ENCODE data around the gene FKBP1B.
"Not testable (repeated sequence)": the region's sequence is repeated elsewhere in the genome, so short reads cannot be mapped to it uniquely, and the experiment has no call there.

FKBP1B gene

GRCh38 chr2:24086241-24086640, 36.7 kb downstream of the FKBP1B start:
- Histone ChIP-seq H3K4me3 (ENCODE audit: low read length) (no peak overlapping the region), H3K9me3 (ENCODE audit: insufficient read depth, low read depth, low read length) (no peaks in the 10 kb centered on the region), H3K27me3 (ENCODE audit: insufficient read depth, low read length) (no peaks in the 10 kb centered on the region), H3K4me1 (ENCODE audit: insufficient read depth, low read length) (peaks cover 9% of the 10 kb centered on the region), H3K9ac (ENCODE audit: low read depth, low read length) (no peak overlapping the region), H3K27ac (ENCODE audit: low read depth, low read length) (no peak overlapping the region), H3K36me3 (ENCODE audit: insufficient read depth, low read length) (peaks cover 13% of the 10 kb centered on the region)
- no CpG with 5 or more reads among the region's 1 CpG for WGBS

GRCh38 chr2:24087032-24087431, 37.5 kb downstream of the FKBP1B start:
- Histone ChIP-seq H3K4me1 (ENCODE audit: insufficient read depth, low read length) (peaks cover 9% of the 10 kb centered on the region), H3K9ac (ENCODE audit: low read depth, low read length) (no peak overlapping the region), H3K27ac (ENCODE audit: low read depth, low read length) (no peak overlapping the region), H3K36me3 (ENCODE audit: insufficient read depth, low read length) (peaks cover 11% of the 10 kb centered on the region), H3K4me3 (ENCODE audit: low read length) (no peak overlapping the region), H3K27me3 (ENCODE audit: insufficient read depth, low read length) (no peaks in the 10 kb centered on the region), H3K9me3 (ENCODE audit: insufficient read depth, low read depth, low read length) (no peaks in the 10 kb centered on the region)
- WGBS = 94% methylated on average over 2 of the region's 3 CpGs

GRCh38 chr2:24088821-24089359, 39.3 kb downstream of the FKBP1B start:
- Histone ChIP-seq H3K27me3 (ENCODE audit: insufficient read depth, low read length) (no peaks in the 10 kb centered on the region), H3K27ac (ENCODE audit: low read depth, low read length) (no peak overlapping the region), H3K9me3 (ENCODE audit: insufficient read depth, low read depth, low read length) (no peaks in the 10 kb centered on the region), H3K36me3 (ENCODE audit: insufficient read depth, low read length) (no peaks in the 10 kb centered on the region), H3K4me1 (ENCODE audit: insufficient read depth, low read length) (no peaks in the 10 kb centered on the region), H3K4me3 (ENCODE audit: low read length) (no peak overlapping the region), H3K9ac (ENCODE audit: low read depth, low read length) (no peak overlapping the region)
- WGBS = 97% methylated on average over 2 of the region's 2 CpGs

- 93% methylated on average over 5 of the region's 5 CpGs for WGBS
- H3K27ac ChIP-seq (ENCODE audit: low read depth, low read length); H3K9me3 ChIP-seq (ENCODE audit: insufficient read depth, low read depth, low read length); H3K4me3 ChIP-seq (ENCODE audit: low read length); H3K4me1 ChIP-seq (ENCODE audit: insufficient read depth, low read length); H3K27me3 ChIP-seq (ENCODE audit: insufficient read depth, low read length); H3K9ac ChIP-seq (ENCODE audit: low read depth, low read length); H3K36me3 ChIP-seq (ENCODE audit: insufficient read depth, low read length): not testable (repeated sequence)
Observed at GRCh38 chr2:24093270-24093669, 43.7 kb downstream of the FKBP1B start.

GRCh38 chr2:24095171-24095677, 45.7 kb downstream of the FKBP1B start:
- Histone ChIP-seq H3K9ac (ENCODE audit: low read depth, low read length) (peak overlapping the region; percentile 54), H3K4me3 (ENCODE audit: low read length) (peak overlapping the region; percentile 31)
- H3K9me3 ChIP-seq (ENCODE audit: insufficient read depth, low read depth, low read length); H3K36me3 ChIP-seq (ENCODE audit: insufficient read depth, low read length); H3K4me1 ChIP-seq (ENCODE audit: insufficient read depth, low read length); H3K27me3 ChIP-seq (ENCODE audit: insufficient read depth, low read length); H3K27ac ChIP-seq (ENCODE audit: low read depth, low read length): not testable (repeated sequence)
- WGBS = 50% methylated on average over 17 of the region's 17 CpGs

- not testable (repeated sequence) for H3K36me3 ChIP-seq (ENCODE audit: insufficient read depth, low read length)
- WGBS = 100% methylated on average over 2 of the region's 2 CpGs
Observed at GRCh38 chr2:24100732-24101131, 51.2 kb downstream of the FKBP1B start.

GRCh38 chr2:24101992-24102391, 52.5 kb downstream of the FKBP1B start:
- Histone ChIP-seq H3K36me3 (ENCODE audit: insufficient read depth, low read length) (no peaks in the 10 kb centered on the region), H3K4me1 (ENCODE audit: insufficient read depth, low read length) (no peaks in the 10 kb centered on the region), H3K9ac (ENCODE audit: low read depth, low read length) (no peak overlapping the region), H3K27ac (ENCODE audit: low read depth, low read length) (no peak overlapping the region), H3K27me3 (ENCODE audit: insufficient read depth, low read length) (no peaks in the 10 kb centered on the region), H3K9me3 (ENCODE audit: insufficient read depth, low read depth, low read length) (0 out of 2 replicates have a peak, but pooled peaks cover 3% of the 10 kb centered on the region), H3K4me3 (ENCODE audit: low read length) (no peak overlapping the region)
- WGBS = no CpG with 5 or more reads among the region's 2 CpGs

More at GRCh38 chr2:24100732-24101131, 51.2 kb downstream of the FKBP1B start:
- H3K9ac ChIP-seq (ENCODE audit: low read depth, low read length); H3K4me3 ChIP-seq (ENCODE audit: low read length); H3K27ac ChIP-seq (ENCODE audit: low read depth, low read length); H3K9me3 ChIP-seq (ENCODE audit: insufficient read depth, low read depth, low read length); H3K4me1 ChIP-seq (ENCODE audit: insufficient read depth, low read length); H3K27me3 ChIP-seq (ENCODE audit: insufficient read depth, low read length): not testable (repeated sequence)

- Histone ChIP-seq H3K36me3 (ENCODE audit: insufficient read depth, low read length) (no peaks in the 10 kb centered on the region), H3K4me1 (ENCODE audit: insufficient read depth, low read length) (no peaks in the 10 kb centered on the region)
Observed at GRCh38 chr2:24102677-24103076, 53.1 kb downstream of the FKBP1B start.

GRCh38 chr2:24104110-24104650, 54.6 kb downstream of the FKBP1B start:
- Histone ChIP-seq H3K27ac (ENCODE audit: low read depth, low read length) (no peak overlapping the region), H3K9me3 (ENCODE audit: insufficient read depth, low read depth, low read length) (0 out of 2 replicates have a peak, but pooled peaks cover 3% of the 10 kb centered on the region), H3K27me3 (ENCODE audit: insufficient read depth, low read length) (no peaks in the 10 kb centered on the region), H3K4me3 (ENCODE audit: low read length) (no peak overlapping the region), H3K9ac (ENCODE audit: low read depth, low read length) (no peak overlapping the region), H3K4me1 (ENCODE audit: insufficient read depth, low read length) (no peaks in the 10 kb centered on the region), H3K36me3 (ENCODE audit: insufficient read depth, low read length) (no peaks in the 10 kb centered on the region)
- 88% methylated on average over 8 of the region's 8 CpGs for WGBS

More at GRCh38 chr2:24102677-24103076, 53.1 kb downstream of the FKBP1B start:
- no peak overlapping the region for H3K9ac ChIP-seq (ENCODE audit: low read depth, low read length)
- no peak overlapping the region for H3K27ac ChIP-seq (ENCODE audit: low read depth, low read length)
- no peak overlapping the region for H3K4me3 ChIP-seq (ENCODE audit: low read length)
- H3K27me3 ChIP-seq (ENCODE audit: insufficient read depth, low read length) = no peaks in the 10 kb centered on the region
- 0 out of 2 replicates have a peak, but pooled peaks cover 3% of the 10 kb centered on the region for H3K9me3 ChIP-seq (ENCODE audit: insufficient read depth, low read depth, low read length)
- WGBS = 90% methylated on average over 1 of the region's 1 CpG

GRCh38 chr2:24104906-24105305, 55.4 kb downstream of the FKBP1B start:
- no peaks in the 10 kb centered on the region for H3K4me1 ChIP-seq (ENCODE audit: insufficient read depth, low read length)
- 88% methylated on average over 4 of the region's 4 CpGs for WGBS
- H3K9ac ChIP-seq (ENCODE audit: low read depth, low read length) = no peak overlapping the region
- H3K27ac ChIP-seq (ENCODE audit: low read depth, low read length) = no peak overlapping the region
- H3K4me3 ChIP-seq (ENCODE audit: low read length) = no peak overlapping the region
- 0 out of 2 replicates have a peak, but pooled peaks cover 3% of the 10 kb centered on the region for H3K9me3 ChIP-seq (ENCODE audit: insufficient read depth, low read depth, low read length)
- H3K36me3 ChIP-seq (ENCODE audit: insufficient read depth, low read length) = no peaks in the 10 kb centered on the region
- no peaks in the 10 kb centered on the region for H3K27me3 ChIP-seq (ENCODE audit: insufficient read depth, low read length)

GRCh38 chr2:24105816-24106215, 56.3 kb downstream of the FKBP1B start:
- Histone ChIP-seq H3K9me3 (ENCODE audit: insufficient read depth, low read depth, low read length) (0 out of 2 replicates have a peak, but pooled peaks cover 3% of the 10 kb centered on the region), H3K4me3 (ENCODE audit: low read length) (no peak overlapping the region), H3K4me1 (ENCODE audit: insufficient read depth, low read length) (no peaks in the 10 kb centered on the region), H3K27ac (ENCODE audit: low read depth, low read length) (no peak overlapping the region), H3K9ac (ENCODE audit: low read depth, low read length) (no peak overlapping the region), H3K36me3 (ENCODE audit: insufficient read depth, low read length) (no peaks in the 10 kb centered on the region), H3K27me3 (ENCODE audit: insufficient read depth, low read length) (no peaks in the 10 kb centered on the region)
- 45% methylated on average over 2 of the region's 2 CpGs for WGBS
